K562 (cell line): Measurements from ENCODE around the gene BCAS1. TPM values are rescaled to one million over a fixed set of nuclear protein-coding genes. Genes with fewer than 3 reads are reported as not detected.

ENCODE experiments used
- CREM ChIP-seq: IDR thresholded peaks from 2 replicates; pipeline ENCODE4 v1.6.1; 2014; ENCODE audit warnings: antibody characterized with exemption, low read depth
- IFI16 ChIP-seq: fragments of 250-450 bp; sonication (Bioruptor Pico); IDR thresholded peaks from 2 replicates; pipeline ENCODE4 v2.1.2; 2022; ENCODE audit warnings: mild to moderate bottlenecking, inconsistent platforms
- KAT8 ChIP-seq: fragments of 450-650 bp; IDR thresholded peaks from 2 replicates; pipeline ENCODE4 v1.6.1; 2016; ENCODE audit warnings: low read depth, mild to moderate bottlenecking
- KHSRP ChIP-seq: fragments of 450-650 bp; IDR thresholded peaks from 2 replicates; pipeline ENCODE4 v1.6.1; 2017
- REST ChIP-seq, 2 experiments: fragments of 450-650 bp; formaldehyde crosslinking in 1 of 2; IDR thresholded peaks; 2 replicates each; pipeline versions ENCODE4 v1.4.0 to v1.6.1; 2014 to 2020; ENCODE audit warnings: mild to moderate bottlenecking in 2 of 2, borderline replicate concordance in 1 of 2, low read depth in 1 of 2
- TCF3 ChIP-seq: sonication (generic); formaldehyde crosslinking; IDR thresholded peaks from 2 replicates; pipeline ENCODE4 v1.4.0; 2020; ENCODE audit warnings: mild to moderate bottlenecking, missing genetic modification reagents
- TEAD1 ChIP-seq, 2 experiments: fragments of 450-650 bp in 1 of 2; sonication (generic) in 1 of 2; formaldehyde crosslinking; IDR thresholded peaks; 2 replicates each; pipeline versions ENCODE4 v1.4.0 to v1.8.0; 2020 to 2022; ENCODE audit warnings: mild to moderate bottlenecking in 2 of 2, missing genetic modification reagents in 1 of 2
- TOE1 ChIP-seq, 2 experiments: fragments of 450-650 bp in 1 of 2; sonication (generic) in 1 of 2; formaldehyde crosslinking in 1 of 2; IDR thresholded peaks; 2 replicates each; pipeline versions ENCODE4 v1.7.1 to v1.8.0; 2016 to 2022; ENCODE audit warnings: borderline replicate concordance in 2 of 2, mild to moderate bottlenecking in 2 of 2, antibody characterized with exemption in 1 of 2, inconsistent platforms in 1 of 2, low read depth in 1 of 2, missing genetic modification reagents in 1 of 2, moderate library complexity in 1 of 2
- ZBTB2 ChIP-seq: fragments of 450-650 bp; IDR thresholded peaks from 2 replicates; pipeline ENCODE4 v1.6.1; 2016; ENCODE audit warnings: antibody characterized with exemption
- ZKSCAN8 ChIP-seq: fragments of 200-800 bp; sonication (Bioruptor generic); IDR thresholded peaks from 2 replicates; pipeline ENCODE4 v1.6.1; 2016; ENCODE audit warnings: missing genetic modification characterization, missing compliant biosample characterization
- polyA plus RNA-seq, 8 experiments: library from polyadenylated mRNA; depleted of rRNA in 4 of 8; stranded (reverse) in 5 of 8; unstranded in 3 of 8; fragments of >200 nt; fragmentation: Nextera tagmentation in 2 of 8; fragmentation: Illumina TruSeq in 1 of 8; extraction: Ambion mirVana in 2 of 8; extraction: Trizol in 1 of 8; gene quantifications; 2 replicates each; pipeline versions ENCODE4 v1.2.1 to v1.2.3, GENCODE V29; 2011 to 2014; ENCODE audit warnings: inconsistent platforms in 1 of 8, missing spikeins in 1 of 8
- total RNA-seq, 7 experiments: library from RNA; depleted of rRNA in 6 of 7; stranded (reverse); fragments of >200 nt in 6 of 7; fragmentation: Illumina TruSeq in 2 of 7; extraction: Trizol in 2 of 7; gene quantifications; 2 replicates each; pipeline versions ENCODE4 v1.2.1 to v1.2.3, GENCODE V29; 2011 to 2021; ENCODE audit warnings: low replicate concordance in 1 of 7
- TF ChIP-seq, protein P1 (sequence below): fragments of 250-450 bp; sonication (Bioruptor Pico); IDR thresholded peaks from 2 replicates; pipeline ENCODE4 v1.4.0; 2020; ENCODE audit warnings: mild to moderate bottlenecking, moderate library complexity
- TF ChIP-seq, protein P2 (sequence below): IDR thresholded peaks from 2 replicates; pipeline ENCODE4 v1.6.1; 2011; ENCODE audit not compliant: insufficient read length; ENCODE audit errors: extremely low read depth

BCAS1 gene
- total and polyA plus RNA-seq, 9 of the 15 experiments (the other 6 are each of a cell fraction or from before 2014, with no cell fraction given): 0.18 to 2.3 (median 0.93) TPM

- TF ChIP-seq, protein P1, sequence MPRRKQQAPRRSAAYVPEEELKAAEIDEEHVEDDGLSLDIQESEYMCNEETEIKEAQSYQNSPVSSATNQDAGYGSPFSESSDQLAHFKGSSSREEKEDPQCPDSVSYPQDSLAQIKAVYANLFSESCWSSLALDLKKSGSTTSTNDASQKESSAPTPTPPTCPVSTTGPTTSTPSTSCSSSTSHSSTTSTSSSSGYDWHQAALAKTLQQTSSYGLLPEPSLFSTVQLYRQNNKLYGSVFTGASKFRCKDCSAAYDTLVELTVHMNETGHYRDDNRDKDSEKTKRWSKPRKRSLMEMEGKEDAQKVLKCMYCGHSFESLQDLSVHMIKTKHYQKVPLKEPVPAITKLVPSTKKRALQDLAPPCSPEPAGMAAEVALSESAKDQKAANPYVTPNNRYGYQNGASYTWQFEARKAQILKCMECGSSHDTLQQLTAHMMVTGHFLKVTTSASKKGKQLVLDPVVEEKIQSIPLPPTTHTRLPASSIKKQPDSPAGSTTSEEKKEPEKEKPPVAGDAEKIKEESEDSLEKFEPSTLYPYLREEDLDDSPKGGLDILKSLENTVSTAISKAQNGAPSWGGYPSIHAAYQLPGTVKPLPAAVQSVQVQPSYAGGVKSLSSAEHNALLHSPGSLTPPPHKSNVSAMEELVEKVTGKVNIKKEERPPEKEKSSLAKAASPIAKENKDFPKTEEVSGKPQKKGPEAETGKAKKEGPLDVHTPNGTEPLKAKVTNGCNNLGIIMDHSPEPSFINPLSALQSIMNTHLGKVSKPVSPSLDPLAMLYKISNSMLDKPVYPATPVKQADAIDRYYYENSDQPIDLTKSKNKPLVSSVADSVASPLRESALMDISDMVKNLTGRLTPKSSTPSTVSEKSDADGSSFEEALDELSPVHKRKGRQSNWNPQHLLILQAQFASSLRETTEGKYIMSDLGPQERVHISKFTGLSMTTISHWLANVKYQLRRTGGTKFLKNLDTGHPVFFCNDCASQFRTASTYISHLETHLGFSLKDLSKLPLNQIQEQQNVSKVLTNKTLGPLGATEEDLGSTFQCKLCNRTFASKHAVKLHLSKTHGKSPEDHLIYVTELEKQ (CRISPR knock-in tag): no peak
- TF ChIP-seq ZBTB2 (no peak), KAT8 (peak; percentile 74; the same call in 1 of the 2 replicates), ZKSCAN8 (CRISPR knock-in tag) (peak; percentile 19; the same call in 1 of the 2 replicates), CREM (peak; percentile 44; the same call in 1 of the 2 replicates), TOE1 (IDR thresholded peaks at IDR 0.05; ENCODE audit: borderline replicate concordance) (0 out of 2 replicates have a peak, but pooled peaks have one; percentile 16), TOE1 (CRISPR knock-in tag; IDR thresholded peaks at IDR 0.05; ENCODE audit: borderline replicate concordance, low read depth) (no peak), KHSRP (no peak), TEAD1 (CRISPR knock-in tag; IDR thresholded peaks at IDR 0.05) (0 out of 4 replicates have a peak, but pooled peaks of 1 of the 2 experiments have one; percentile 2), TCF3 (CRISPR knock-in tag) (no peak), IFI16 (CRISPR knock-in tag) (no peak), REST (IDR thresholded peaks at IDR 0.05; ENCODE audit: borderline replicate concordance) (peak; percentile 89), REST (CRISPR knock-in tag; IDR thresholded peaks at IDR 0.05; ENCODE audit: low read depth) (no peak)
- TF ChIP-seq, protein P2, sequence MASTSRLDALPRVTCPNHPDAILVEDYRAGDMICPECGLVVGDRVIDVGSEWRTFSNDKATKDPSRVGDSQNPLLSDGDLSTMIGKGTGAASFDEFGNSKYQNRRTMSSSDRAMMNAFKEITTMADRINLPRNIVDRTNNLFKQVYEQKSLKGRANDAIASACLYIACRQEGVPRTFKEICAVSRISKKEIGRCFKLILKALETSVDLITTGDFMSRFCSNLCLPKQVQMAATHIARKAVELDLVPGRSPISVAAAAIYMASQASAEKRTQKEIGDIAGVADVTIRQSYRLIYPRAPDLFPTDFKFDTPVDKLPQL: no peak
These were observed 130.6 kb downstream of the BCAS1 start (continued) for GRCh38 chr20:53939572-53940359.
